Epithelial cell of esophagus (primary cell): ENCODE data around the gene COX10.
"Not testable (repeated sequence)": the region's sequence is repeated elsewhere in the genome, so short reads cannot be mapped to it uniquely, and the experiment has no call there.

ENCODE experiments used
- DNase-seq: peaks from one replicate; pipeline ENCODE4 v3.0.0; 2010; ENCODE audit warnings: low read depth
- H3K4me3 ChIP-seq: 2 replicates; pipeline ENCODE4 v1.5.1; 2011; ENCODE audit warnings: mild to moderate bottlenecking, low read length, control low read depth
- CTCF ChIP-seq: IDR thresholded peaks from 2 replicates; pipeline ENCODE4 v1.5.1; 2011; ENCODE audit warnings: low read depth, mild to moderate bottlenecking, low read length, control low read depth, inconsistent platforms; ENCODE audit not compliant: insufficient read depth; ENCODE audit errors: missing control alignments

Gene COX10

GRCh38 chr17:14152721-14153120 lies 83.4 kb downstream of the COX10 start:
- H3K4me3 ChIP-seq: no peak overlapping the region
- TF ChIP-seq CTCF: no peak
- DNase-seq: no peak

- DNase-seq: no peak
These were observed 84.1 kb downstream of the COX10 start for GRCh38 chr17:14153374-14153773.

GRCh38 chr17:14156689-14157088 lies 87.4 kb downstream of the COX10 start:
- H3K4me3 ChIP-seq: no peak overlapping the region
- DNase-seq: no peak

More at GRCh38 chr17:14153374-14153773, 84.1 kb downstream of the COX10 start:
- no peak overlapping the region for H3K4me3 ChIP-seq
- TF ChIP-seq CTCF: no peak

GRCh38 chr17:14157822-14158221 lies 88.5 kb downstream of the COX10 start:
- no peak overlapping the region for H3K4me3 ChIP-seq
- no peak for TF ChIP-seq CTCF
- DNase-seq: no peak

More at GRCh38 chr17:14156689-14157088, 87.4 kb downstream of the COX10 start:
- TF ChIP-seq CTCF: no peak

- H3K4me3 ChIP-seq: no peak overlapping the region
- no peak for TF ChIP-seq CTCF
- no peak for DNase-seq
These were observed 89.4 kb downstream of the COX10 start for GRCh38 chr17:14158707-14159106.

GRCh38 chr17:14161419-14161818 lies 92.1 kb downstream of the COX10 start:
- TF ChIP-seq CTCF: no peak
- DNase-seq: no peak
- no peak overlapping the region for H3K4me3 ChIP-seq

GRCh38 chr17:14165616-14166015 lies 96.3 kb downstream of the COX10 start:
- DNase-seq: no peak
- TF ChIP-seq CTCF: no peak
- no peak overlapping the region for H3K4me3 ChIP-seq

GRCh38 chr17:14167831-14168230 lies 98.5 kb downstream of the COX10 start:
- not testable (repeated sequence) for H3K4me3 ChIP-seq, DNase-seq
